Amniotic epithelial cell (primary cell): ENCODE results near the gene COL6A2.

ENCODE experiments used
- DNase-seq: peaks from one replicate; pipeline ENCODE4 v3.0.0-alpha.2; 2010; ENCODE audit warnings: low read depth

Gene COL6A2

DNA sequence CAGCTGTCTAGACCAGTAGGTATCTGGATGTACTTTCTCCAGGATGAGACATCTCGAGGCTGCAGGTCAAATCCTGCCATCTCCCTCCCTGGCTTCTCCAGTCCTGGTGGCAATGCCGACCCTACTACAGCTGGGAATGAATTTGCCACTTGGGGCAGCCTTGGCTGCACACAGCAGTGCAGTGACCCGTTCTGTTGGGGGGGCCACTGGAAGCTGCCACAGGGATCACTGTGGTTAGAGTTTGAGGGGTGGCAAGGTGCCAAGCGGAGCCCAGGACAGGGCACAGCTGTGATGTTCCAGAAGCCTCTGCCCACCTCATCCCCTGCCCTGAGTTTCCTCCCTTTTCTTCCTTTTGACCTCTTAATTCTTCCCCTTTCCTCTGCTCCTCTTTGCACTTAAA, 17.1 kb downstream of the COL6A2 start:
- no peak for DNase-seq

DNA sequence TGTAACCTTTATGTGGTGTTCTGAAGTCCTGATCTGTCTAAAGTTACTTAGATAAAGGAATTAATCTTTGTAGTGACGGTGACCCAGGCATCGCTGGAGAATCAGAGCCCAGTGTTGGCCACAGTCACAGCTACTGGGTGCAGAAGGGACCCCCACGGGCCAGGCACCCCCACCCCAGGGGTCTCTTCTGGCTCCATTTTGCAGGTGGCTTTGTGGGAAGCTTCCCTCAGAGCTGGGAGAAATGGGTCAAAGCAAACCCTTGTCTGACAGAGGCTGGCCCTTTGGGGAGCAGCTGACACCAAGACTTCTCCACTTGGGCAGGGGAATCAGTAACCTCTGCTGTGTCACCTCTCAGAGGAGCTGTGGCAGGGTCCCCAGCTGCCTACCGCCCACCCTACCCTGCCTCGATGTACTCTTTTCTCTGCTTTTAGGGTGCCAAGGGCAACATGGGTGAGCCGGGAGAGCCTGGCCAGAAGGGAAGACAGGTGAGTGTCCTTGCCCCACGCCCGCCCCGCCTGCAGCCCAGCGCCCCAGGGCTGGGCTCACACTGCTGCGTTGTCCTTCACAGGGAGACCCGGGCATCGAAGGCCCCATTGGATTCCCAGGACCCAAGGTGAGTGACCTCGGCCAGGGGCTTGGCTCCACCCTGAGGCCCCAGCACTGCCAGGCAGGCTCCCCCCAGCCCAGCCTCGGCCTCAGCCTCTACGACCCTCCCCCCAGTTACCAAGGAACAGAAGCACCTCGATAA, 17.7 kb downstream of the COL6A2 start:
- DNase-seq, result no peak

DNA sequence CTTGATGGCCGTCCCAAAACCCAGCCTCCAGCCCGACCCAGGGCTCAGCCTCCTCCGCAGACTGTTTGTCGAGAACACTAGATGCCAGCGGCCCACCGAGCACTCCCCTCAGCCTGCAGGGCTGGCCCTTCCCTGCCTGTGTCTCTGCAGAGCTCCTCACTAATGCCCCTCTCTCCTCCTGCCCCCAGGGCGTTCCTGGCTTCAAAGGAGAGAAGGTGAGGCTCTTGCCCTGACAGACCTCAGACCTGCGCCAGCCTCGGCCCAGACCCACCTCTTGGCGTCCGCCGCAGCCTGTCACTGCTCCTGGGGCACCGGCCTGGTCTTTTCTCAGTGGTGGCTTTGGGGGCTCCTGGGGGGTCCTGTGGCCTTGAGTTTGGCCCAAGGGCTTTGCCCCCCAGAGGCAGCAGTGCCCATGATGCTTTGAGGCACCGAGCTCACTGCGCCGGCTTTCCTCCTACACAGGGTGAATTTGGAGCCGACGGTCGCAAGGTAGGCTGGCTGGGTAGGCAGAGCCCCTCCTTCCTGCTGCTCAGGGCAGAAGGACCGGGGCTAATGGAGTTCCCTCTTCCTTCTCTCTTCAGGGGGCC, 18.4 kb downstream of the COL6A2 start:
- DNase-seq, result no peak

DNA sequence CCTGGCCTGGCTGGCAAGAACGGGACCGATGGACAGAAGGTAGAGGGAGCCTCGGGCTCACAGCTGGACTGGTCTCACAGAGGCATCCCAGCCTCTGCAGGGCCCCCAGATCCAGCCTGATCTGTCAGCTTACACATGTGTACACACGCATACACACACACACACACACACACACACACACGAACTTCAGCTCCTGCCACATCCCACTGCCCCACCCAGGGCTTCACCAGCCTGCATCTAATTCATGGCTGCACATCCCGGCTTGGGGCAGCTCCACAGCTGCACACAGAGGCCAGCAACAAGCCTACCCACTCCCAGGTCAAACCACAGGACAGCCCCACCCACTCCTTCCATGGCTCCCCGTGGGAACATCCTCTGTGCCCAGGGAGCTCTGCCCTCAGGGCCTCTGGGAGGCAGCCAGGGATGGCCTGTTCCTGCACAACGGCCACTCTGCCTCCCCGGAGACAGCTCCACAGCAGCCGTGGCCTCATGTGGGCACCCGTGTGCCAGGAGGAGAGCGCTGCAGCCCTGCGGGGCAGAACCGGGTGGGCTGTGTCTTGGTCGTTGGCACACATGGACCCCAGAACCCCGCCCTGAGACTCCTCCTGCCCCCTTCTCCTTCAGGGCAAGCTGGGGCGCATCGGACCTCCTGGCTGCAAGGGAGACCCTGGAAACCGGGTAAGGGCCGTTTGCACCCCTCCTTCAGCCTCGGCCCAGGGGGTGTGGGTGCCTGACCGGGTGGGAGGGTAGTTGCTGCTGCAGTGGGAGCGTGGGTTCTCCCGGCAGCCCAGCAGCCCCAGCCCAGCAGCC, 19.1 kb downstream of the COL6A2 start:
- no peak for DNase-seq

DNA sequence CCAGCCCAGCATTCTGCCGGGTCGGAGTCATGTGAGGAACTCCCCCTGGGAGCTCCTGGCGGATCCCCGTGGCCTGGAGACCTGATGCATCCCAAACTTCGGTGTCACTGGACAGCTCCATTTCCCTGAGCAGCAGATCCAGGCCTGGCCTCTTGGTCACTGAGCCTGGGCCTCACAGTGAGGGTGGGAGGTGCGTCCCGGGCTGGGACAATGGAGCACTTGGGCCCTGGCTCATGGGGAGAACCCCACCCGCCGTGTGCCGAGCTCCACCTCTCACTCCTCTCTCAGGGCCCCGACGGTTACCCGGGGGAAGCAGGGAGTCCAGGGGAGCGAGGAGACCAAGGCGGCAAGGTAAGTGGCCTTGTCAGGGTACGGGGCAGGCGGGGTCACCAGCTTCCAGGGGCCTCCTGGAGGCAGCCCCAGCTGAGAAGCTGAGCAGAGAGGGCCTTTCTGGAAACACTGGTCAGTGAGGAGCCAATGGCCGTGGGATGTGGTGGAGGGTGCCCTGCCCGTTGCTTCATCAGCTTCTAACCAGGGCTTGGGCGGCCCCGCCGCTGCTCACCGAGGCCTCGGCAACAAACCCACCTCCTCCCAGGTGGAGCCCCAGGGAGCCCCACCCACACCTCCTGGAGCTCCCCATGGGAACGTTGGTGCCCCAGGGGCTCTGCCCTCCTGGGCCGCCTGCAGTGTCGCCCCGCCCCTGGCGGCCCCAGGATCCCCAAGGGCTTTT, 19.8 kb downstream of the COL6A2 start:
- DNase-seq, result no peak

DNA sequence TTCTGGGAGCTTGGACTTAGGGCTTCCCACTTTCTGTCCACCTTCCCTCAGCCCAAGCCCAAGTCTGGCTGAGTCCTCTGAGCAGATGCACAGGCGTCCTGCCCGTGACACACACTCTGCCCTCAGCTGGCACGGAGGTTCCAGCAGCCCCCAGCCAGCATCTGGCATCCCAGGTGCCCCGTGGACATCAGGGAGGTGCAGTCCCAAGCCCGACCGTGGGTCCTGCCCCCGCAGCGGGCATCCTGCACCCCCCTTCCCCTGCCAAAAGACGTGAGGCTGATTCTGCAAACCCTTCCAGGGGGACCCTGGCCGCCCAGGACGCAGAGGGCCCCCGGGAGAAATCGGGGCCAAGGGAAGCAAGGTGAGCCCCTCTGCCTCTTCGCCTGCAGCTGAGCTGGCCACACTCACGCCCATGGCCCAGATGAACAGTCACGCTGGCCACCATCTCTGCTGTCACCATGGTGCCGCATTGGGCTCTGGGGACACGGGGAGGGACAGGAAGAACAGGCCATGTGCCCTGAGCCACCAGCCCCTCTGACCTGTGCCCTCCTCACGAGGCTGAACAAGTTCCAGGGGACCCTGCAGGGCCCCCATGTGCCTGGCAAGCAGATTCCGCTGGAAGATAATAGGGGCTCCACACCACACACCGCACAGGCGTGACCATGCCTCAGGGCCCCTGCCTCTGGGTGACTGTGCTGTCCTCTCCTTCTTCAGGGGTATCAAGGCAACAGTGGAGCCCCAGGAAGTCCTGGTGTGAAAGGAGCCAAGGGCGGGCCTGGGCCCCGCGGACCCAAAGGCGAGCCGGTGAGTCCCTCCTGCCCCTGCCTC, 20.6 kb downstream of the COL6A2 start:
- DNase-seq, result no peak

DNA sequence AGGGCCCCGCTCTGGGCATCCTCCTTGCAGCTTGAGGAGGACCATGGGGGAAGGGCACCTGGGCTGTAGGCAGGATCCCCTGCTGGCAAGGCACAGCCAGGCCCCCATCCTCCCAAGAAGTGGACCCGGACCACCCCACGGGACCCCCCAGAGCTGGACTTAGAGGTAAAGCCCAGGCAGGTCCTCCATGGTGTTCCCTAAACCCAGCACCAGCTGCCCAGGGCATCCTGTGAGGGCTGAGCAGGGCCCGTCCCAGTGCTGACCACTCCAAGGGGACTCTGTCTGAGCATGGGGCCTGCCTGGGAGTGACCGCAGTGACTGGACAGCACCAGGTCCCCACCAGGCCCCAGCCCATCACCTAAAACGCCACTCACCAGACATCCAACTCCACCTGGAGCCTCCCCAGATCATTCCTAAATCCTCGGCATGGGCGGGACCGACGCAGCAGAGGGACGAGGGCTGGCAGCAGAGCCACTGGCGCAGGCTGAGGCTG, 21.3 kb downstream of the COL6A2 start:
- DNase-seq, result no peak

DNA sequence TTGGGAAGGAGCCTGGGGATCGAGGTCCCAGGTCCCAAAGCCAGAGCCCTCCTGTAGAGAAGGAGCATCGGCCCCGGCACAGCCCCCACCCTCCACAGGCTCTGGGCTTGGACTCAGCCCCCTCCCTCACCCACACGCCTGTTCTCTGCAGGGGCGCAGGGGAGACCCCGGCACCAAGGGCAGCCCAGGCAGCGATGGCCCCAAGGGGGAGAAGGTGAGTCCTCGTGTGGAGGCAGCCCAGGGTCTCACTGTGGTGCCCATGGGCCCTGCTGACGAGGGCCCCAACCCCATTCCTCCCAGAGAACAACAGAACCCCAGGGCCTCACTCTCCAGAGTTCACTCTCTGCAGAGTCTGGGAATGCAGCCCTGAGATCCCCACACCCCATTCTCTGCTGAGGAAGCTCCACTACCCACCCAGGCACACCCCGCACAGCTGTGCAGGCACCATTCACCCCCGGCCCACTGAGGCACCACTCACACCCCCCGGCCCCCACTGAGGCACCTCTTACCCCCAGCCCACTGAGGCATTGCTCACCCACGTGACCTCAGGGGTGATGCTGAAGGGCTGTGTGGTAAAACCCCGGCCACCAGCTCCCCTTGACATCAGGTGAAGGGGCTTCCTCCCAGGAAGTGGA, 21.8 kb downstream of the COL6A2 start:
- DNase-seq, result no peak

DNA sequence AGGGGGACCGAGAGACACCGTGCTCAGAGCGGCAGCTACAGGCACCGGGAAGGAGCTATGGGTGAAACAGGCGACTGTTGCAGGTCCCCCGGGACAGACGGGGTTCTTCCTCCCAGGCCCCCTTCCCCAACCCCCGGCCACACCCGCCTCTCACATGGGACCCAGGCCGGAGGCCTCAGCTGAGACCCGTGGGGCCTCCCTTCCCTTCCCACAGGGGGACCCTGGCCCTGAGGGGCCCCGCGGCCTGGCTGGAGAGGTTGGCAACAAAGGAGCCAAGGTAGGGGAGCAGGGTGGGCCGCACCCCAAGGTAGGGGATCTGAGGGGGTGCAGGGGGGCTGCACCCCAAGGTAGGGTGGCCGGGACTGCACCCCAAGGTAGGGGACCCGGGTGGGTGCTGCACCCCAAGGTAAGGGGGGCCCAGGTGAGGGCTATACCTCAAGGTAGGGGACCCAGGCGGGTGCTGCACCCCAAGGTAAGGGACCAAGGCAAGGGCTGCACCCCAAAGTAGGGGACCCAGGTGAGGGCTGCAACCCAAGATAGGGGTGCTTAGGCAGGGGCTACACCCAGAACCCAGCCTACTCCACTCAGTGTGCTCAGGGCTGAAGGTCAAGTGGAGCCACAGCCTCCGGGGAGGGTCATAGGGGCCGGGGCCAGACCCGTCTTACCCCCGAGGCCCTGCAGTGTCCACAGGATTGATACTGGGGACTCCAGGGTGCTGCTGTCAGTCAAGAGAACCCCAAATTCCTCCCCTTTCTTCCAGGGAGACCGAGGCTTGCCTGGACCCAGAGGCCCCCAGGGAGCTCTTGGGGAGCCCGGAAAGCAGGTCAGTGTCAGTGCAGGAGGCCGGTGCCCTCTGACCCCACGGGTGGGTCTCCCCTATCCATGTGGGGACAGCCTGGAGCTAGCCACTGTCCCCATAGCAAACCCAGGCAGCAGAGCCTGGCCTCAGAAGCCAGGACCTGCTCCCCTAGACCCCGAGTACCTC, 22.7 kb downstream of the COL6A2 start:
- DNase-seq, result no peak

DNA sequence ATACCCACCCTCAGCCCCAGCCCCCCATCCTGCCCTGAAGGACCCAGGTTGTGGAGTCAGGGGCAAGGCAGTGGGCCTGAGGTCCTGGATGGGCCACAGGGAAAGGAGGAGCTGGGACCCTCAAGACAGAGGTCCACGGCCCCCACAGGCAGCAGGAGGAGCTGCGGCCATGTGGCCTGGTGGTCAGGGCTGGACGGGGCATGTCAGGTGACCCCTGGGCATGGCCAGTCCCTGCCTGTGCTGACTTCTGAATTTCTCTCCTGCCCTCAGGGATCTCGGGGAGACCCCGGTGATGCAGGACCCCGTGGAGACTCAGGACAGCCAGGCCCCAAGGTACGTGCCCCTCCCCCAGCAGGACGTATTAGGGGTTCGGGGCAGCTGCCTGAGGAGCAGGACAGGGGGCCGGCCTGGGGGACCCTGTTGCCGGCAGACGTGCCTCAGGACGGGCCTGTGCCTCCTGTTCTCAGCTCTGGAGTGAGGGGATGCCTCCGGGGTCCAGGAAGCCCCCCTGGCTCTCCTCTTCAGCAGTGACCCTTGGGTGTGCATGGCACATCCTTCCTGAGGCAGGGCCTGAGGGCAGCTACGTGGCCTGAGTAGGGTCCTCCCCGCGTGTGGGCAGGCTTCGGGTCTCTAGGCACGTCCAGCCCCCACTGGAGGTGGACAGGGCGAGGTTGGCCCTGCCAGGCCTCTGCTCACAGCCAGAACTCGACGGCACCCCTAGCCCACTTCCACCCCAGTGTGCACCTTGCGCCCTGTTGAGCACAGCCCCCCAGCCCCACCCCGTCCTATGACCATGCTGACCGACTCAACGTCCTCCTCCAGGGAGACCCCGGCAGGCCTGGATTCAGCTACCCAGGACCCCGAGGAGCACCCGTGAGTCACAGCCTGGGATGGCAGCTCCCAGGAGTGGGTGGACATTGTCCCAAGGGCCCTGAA, 23.6 kb downstream of the COL6A2 start:
- DNase-seq, result no peak

DNA sequence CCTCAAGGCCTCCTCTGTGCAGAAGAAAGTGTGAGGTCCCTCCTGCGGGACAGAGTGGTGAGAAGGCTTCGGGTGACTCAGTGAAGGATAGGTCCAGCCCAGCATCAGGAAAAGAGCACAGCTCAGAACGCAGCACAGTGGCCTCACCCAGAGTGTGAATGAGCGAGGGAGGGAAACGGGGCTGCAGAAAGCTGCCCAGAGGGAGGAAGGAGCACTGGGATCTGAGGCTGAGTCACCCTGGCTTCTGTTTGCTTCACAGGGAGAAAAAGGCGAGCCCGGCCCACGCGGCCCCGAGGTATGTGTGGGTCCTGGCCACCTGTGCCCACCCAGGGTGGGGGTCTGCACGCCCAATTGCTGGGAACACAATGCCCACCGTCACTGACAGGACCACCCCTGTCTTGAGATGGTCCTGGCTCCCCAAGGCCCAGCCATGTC, 24.3 kb downstream of the COL6A2 start:
- DNase-seq, result peak; percentile 78

DNA sequence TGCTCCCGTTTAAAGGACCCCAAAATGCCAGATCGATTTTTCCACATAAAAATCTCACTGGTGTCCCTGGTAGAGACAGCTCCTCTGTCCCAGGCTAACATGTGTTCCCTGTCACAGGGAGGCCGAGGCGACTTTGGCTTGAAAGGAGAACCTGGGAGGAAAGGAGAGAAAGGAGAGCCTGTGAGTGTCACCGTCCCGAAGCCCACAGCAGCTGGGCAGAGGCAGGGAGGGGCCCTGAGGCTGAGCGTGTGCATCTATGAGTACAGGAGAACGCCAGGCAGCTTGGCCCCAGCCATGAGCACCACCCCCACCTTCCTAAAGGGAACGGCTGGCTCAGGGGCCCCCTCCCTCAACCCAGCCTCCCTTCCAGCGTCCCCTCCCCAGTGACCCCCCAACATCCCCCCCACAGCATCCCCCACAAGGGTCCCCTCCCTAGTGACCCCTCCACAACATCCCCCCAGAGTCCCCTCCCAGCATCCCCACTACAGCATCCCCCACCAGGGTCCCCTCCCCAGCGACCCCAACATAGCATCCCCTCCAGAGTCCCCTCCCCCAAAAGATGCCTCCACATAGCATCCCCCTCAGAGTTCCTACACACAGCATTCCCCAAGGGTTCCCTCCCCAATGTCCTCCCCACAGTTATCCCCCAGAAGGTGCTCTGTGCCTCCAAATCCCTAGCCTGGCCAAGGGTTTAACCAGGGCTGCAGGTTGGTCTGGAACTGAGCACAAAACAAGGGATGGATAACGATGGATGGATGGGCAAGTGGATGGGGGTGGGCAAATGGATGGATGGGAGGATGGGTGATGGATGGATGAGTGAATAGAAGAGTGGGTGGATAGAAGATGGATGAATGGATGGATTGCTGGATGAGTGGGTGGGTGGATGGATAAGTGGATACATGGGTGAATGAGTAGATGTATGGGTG, 25.1 kb downstream of the COL6A2 start:
- DNase-seq, result no peak

DNA sequence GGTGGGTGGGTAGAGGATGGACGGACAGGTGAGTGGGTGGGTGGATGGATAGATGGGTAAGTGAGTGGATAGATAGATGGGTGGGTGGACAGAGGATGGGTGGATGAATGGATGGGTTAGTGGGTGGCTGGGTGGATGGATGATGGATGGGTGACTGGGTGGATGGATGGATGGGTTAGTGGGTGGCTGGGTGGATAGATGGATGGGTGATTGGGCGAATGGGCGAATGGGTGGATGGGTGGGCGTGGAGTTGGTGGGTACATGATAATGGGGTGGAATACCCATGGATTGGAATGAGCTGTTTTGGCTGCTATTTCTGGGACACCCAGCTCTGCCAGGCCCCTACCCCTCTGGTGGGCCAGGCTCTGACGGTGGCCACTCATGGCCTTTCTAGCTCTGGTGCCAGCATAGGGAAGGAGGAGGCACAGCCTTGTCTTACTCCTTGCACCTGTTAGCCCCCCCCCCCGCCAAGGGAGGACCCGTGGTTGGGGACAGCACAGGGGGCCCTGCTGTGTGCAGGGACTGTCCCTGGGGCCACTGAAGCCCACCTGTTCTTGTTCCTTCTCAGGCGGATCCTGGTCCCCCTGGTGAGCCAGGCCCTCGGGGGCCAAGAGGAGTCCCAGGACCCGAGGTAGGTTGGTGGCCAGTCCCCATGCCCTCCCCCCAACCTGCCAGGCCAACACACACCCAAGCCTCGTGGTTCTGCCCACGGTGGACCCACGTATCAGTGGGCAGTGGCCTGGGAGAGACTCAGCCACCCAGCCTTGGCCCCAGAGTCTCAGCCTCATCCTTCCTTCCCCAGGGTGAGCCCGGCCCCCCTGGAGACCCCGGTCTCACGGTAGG, 26.4 kb downstream of the COL6A2 start:
- DNase-seq, result no peak

DNA sequence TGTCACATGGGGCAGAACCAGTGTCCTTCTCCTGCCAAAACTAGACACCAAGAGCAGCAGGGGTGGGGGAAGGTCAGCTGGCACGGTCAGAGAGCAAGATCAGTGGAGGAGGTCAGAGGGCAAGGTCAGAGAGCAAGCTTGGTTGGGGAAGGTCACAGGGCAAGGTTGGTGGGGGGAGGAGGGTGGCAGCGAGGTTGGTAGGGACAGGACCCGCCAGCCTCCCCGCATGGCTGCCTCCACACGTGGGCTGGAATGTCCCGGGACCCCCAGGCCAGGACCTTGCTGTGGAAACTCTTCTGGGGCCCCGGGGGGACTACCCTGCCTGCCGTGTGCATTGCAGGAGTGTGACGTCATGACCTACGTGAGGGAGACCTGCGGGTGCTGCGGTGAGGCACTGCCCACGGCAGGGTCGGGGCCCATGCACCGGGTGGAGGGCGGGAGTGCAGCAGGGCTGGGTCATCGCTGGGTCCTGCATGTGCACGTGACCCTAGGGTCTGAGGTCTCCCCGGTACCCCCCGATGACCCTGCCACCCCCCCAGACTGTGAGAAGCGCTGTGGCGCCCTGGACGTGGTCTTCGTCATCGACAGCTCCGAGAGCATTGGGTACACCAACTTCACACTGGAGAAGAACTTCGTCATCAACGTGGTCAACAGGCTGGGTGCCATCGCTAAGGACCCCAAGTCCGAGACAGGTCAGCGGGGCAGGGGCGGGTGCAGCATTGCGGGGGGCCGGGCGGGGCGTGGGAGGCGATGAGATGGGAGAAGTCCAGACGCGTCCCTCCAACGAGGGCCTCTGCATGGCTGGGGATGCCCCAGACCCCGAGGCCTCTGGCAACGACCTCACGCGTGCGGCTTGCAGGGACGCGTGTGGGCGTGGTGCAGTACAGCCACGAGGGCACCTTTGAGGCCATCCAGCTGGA, 27.3 kb downstream of the COL6A2 start:
- no peak for DNase-seq

DNA sequence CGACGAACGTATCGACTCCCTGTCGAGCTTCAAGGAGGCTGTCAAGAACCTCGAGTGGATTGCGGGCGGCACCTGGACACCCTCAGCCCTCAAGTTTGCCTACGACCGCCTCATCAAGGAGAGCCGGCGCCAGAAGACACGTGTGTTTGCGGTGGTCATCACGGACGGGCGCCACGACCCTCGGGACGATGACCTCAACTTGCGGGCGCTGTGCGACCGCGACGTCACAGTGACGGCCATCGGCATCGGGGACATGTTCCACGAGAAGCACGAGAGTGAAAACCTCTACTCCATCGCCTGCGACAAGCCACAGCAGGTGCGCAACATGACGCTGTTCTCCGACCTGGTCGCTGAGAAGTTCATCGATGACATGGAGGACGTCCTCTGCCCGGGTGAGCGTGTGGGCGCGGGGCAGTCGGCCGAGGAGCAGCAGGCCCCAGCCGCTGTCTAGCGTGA, 28.0 kb downstream of the COL6A2 start:
- no peak for DNase-seq
